COLO829 (cell line): ENCODE results near the gene MZB1.
A peak's percentile ranks its signal among the peaks of the same experiment; 100 is the strongest.
"Not testable (repeated sequence)": the region's sequence is repeated elsewhere in the genome, so short reads cannot be mapped to it uniquely, and the experiment has no call there.

Source experiments
- DNase-seq: peaks from one replicate; pipeline ENCODE4 v3.0.0; 2012; ENCODE audit warnings: low spot score

Gene MZB1

DNA sequence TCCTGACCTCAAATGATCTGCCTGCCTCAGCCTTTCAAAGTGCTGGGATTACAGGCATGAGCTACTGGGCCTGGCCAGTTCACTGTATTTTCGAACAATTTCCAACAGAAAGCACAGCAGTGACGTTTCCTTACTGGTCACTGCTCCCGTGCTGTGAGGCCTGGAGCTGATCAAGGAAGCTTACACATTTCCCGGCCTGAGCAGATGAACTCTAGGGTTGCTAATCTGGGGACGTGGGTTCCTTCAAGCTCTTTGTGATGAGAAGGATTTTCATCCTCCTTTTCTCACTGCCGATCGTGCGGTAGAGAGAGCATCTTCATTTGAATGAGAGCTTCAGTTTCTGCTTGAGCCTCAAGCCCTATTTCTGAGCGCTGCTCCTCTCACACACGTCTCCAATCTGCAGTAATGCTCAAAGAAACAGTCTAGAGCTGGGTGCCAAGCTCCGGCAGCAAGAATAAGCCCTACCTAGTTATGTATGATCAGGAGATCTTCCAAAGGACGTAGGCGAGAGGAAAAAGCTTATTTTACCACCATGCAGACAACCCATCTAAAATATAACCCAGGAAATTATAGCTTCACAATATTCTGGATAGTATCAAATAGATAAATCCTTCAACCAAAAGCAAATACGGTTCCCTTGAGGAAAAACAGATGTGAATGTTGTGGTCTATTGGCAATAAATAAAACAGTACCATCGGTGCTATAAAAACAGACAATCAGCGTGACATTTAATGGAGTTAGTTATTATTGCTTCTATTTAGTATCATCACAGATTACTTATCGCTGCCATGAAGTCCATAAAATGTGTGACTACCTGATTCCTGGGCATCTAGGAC lies 21.5 kb upstream of the MZB1 start:
- DNase-seq: no peak

DNA sequence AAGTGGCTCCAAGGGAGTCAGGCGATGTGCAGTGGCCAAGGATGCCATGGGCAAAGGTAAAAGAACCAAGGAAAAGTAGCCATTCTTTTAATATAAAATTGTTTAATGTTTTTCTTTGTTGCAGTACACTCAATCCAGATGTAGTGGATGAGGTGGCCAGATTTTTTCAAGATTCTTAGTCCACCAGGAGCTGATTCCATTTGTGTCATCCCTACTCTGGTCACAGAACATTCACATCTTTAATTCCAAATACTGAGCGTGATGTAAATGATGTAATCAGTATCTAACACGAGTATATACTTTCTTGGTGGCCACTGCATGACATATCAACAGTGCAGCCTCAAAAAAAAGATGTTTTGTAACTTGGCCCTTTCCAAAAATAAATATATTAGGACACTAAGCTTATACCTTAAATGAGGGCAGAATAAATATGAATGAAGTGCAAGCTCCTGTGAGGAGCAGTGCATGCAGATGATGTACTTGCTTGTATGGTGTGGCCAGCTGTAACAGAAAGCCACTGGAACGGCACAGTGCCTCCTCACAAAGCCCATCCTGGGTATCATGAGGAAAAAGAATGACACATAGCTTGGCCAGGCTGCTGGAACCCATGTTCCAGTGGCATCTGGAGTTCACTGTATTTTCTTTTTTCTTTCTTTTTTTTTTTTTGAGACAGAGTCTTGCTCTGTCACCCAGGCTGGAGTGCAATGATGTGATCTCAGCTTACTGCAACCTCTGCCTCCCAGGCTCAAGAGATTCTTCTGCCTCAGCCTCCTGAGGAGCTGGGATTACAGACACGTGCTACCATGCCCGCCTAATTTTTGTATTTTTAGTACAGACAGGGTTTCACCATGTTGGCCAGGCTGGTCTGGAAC lies 20.6 kb upstream of the MZB1 start:
- no peak for DNase-seq

DNA sequence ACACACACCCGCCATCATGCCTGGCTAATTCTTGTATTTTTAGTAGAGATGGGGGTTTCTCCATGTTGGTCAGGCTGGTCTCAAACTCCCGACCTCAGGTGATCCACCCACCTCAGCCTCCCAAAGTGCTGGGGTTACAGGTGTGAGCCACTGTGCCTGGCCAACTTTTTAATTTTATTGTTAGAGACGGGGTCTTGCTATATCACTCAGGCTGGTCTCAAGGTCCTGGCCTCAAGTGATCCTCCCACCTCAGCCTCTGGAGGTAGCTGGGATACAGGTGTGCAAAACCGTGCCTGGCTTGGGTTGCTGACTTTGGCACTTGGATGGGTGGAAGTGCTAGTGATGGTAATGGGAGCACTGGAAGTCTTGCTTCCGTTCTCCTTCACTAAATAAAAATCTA lies 19.4 kb upstream of the MZB1 start:
- DNase-seq: not testable (repeated sequence)

DNA sequence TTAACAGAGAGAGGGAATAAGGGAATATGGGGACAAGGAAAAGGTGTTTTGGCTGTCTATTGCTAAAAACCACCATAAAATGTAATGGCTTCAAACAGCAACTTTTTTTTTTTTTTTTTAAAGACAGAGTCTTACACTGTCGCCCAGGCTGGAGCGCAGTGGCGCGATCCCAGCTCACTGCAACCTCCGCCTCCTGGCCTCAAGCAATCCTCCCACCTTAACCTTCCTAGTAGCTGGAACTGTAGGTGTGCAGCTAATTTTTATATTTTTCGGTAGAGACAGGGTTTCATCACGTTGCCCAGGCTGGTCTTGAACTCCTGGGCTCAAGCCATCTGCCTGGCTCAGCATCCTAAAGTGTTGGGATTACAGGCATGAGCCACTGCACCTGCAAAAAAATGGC lies 18.5 kb upstream of the MZB1 start:
- no peak for DNase-seq

DNA sequence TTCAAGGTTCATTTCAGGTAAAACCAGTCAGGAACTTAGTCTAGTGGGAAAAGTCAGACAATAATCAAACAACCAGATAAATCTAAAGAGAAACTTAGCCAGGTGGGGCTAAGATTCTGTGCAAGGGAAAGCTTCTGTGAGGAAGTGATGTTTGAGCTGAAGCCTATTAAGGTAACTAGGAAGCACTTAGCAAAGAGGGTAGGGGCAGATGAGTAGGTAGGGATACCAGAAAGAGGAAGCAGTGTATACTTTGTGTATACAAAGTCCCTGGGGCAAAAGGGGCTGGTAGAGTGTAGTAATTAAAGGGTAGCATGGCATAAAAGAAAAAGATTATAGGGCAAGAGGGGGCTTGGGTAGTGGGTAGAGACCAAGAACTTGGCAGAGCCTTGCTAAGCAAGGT lies 17.8 kb upstream of the MZB1 start:
- DNase-seq: no peak

DNA sequence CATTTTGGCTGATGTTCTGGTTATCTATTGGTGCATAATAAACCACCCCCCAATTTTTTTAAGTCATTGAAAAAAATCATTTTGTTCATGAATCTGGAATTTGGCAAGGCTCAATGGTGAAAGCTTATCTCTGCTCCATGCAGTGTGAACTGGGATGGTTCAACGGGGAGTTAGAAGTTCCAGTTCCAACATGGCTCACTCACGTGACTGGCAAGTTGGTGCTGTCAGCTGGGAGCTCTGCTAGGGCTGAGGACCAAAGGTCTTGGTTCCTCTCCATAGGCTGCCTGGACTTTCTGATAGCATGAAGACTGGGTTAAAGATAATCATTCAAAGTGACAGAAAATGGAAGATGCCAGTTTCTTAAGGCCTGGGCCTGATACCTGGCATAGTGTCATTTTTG lies 17.2 kb upstream of the MZB1 start:
- DNase-seq: no peak

DNA sequence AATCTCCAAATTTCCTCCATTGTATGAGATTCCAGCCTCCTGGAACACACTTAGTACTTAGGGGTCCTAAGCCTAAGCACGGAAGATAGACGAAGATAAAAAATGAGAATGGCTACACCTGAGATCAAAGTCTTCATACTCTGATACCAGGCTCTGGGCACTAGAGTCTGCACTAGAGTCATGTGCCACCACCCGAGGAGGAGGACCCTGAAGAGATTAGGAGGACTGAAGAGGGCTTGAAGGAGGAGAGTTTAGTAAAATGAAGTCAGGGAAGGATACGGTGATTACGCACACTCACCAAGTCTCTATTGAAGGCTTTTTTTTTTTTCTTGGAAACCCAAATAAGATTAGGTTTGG lies 14.7 kb upstream of the MZB1 start:
- DNase-seq: no peak

DNA sequence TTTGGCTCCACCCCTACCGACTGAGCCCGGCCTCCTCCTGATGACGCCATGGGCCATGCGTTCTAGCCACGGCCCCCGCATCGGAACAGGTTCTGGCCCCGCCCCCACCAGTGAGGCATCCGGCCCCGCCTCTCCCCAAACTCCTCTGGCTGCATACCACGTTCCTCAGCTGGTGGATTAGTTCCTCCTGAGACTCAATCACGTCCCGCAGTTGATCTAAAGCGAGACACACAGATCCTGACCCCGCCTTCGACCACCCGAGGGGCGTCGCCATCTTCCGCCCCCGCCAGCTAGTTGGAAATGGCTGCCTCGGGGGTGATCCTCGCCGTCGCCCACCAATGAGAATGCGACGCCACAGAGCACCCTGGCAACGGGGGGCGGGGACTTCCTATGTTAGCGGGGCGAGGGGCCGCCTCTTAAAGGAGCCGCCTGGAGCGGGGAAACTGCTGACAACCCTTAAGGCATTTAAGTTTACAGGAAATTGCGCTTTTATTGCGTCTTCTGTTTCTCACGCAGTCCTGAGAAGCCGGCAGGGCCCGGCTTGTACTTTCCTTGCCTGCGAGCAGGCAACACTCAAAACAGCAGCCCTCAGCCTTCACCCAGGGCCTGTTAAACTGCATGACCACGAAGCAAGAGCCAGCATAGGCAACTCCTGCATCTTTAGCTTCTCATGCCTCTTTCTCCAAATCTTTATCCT lies 14.2 kb upstream of the MZB1 start, which contains the start of gene SPATA24:
SPATA24 (minus strand) TSS at position 303 of the 697 bp plus-strand sequence; CDS start at position 274, 29 bp downstream.
- peak; percentile 92 for DNase-seq

DNA sequence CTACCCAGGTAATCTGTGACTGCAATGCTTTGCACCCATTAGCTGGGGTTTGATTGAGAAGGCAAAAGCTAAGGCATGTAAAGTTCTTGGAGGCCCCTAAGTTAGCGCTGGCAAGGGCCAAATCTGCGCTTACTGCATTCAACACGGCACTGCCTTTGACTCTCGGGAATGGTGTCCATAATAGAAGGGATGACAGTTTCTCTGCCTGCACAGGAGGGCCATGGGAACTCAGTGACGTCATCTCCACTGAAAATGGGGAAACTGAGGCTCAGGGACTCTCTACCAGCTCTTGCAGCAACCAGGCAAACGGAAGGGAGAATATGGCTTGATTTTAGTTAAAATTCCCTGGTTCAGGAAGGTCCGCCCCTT lies 13.7 kb upstream of the MZB1 start:
- DNase-seq: no peak

DNA sequence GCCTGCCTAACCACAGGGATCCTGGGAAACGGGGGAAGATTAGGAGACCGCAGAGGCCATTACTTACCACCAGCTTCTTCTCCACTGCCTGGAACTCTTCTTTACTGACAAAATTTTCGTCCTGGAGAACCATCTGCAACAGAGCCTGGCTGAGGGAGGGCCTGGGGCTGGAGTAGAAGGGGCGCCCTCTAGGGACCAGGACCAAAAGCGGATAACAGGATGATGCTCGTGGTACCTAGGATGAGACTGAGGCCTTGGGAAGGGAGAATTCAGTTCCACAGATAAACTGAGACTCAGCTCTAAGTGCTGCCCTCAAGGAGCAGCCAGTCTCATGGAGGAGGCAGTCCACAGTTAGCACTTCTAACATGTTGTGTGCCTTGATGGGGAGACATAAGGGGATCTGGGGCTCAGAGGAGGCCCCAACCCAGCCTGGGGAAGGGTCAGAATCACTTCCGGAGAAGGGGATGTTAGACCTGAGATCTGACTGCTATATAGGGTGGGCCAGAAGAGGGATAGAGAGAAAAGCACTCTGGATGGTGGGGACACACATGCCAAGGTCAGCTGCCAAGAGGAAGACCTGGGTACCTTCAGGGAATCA lies 12.9 kb upstream of the MZB1 start:
- peak; percentile 22 for DNase-seq

DNA sequence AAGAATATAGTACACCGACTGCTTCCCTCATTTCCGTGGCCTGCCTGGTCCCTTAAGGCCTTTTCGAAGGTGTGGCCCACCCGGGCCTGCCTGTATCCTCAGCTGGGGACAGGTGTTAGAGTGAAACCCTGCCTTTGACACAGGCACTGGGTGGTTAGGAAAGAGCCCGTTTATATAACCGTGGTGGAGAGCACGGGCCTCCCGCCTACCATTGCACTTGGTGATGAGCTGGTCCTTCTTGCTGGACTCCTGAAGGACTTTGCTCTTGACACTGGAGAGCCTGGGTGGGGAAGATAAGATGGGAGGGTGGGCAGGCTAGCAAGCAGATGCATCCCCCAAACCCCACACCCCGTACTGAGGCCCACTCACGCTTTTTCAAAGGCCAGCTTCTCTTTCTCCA lies 11.8 kb upstream of the MZB1 start:
- DNase-seq: no peak

DNA sequence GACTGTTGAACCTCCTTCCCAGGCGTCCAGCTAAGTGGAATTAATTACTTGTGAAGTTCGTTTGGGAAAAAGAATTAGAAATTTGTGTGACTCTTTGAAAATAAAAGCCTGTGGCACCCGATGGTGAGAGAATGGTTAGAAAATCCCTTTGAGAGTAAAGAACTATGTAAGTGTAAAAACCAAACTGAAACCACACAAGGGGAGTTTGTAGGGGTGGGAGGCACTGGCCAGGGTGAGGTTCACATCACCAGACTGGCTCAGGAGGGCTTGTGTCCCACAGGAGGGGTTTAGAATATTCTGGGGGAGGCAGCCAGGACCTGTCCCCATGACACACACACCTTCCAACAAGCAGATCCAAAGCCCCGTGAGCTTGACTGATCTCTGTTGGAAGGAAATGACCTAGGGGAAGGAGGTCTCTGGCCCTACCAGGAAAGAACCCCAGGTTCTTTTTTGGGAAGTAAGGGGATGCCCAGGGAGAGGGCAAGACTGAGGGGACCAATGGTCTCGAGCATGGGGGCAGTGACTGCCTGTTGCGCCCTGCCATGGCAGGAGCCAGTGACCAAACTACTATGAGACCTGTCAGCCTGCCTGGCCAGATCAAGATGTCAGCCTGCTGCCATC lies 9.9 kb upstream of the MZB1 start:
- no peak for DNase-seq

DNA sequence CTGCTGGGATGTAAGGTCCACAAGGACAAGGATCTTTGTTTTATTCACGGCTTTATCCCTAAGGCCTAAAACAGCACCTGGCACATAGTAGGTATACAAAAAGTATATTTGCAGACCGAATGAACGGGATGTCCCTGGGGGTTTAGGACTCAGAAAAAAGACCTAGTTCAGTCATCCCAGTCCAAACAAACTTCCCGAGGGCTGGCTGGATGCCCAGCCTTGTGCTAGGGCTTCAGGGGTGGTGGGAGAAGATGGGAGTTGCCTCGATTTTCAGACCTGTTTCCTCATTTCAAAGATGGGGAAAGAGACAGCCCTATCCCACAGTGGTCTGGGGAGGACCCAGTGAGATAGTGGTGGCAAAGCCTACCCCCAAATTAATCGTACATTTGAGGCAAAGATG lies 8.2 kb upstream of the MZB1 start:
- DNase-seq: no peak

DNA sequence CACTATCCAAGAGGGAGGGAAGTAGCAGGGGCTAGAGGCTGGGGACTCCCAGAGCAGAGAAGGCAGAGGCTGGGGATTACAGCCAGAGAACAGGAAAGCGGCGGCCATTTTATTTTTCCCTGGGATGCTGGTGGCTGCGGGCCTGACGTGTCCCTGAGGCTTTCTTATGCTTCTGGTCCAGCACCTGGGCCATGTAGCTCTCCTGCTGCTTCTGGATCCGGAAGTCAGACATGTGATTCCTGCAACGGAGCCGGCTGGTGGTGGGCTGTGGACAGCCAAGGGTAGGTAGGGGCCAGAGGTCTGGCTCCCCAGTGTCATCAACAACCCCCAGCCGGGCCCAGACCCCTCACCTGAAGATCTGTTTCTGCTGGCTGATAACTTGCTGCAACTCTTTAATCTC lies 7.0 kb upstream of the MZB1 start:
- DNase-seq: no peak

DNA sequence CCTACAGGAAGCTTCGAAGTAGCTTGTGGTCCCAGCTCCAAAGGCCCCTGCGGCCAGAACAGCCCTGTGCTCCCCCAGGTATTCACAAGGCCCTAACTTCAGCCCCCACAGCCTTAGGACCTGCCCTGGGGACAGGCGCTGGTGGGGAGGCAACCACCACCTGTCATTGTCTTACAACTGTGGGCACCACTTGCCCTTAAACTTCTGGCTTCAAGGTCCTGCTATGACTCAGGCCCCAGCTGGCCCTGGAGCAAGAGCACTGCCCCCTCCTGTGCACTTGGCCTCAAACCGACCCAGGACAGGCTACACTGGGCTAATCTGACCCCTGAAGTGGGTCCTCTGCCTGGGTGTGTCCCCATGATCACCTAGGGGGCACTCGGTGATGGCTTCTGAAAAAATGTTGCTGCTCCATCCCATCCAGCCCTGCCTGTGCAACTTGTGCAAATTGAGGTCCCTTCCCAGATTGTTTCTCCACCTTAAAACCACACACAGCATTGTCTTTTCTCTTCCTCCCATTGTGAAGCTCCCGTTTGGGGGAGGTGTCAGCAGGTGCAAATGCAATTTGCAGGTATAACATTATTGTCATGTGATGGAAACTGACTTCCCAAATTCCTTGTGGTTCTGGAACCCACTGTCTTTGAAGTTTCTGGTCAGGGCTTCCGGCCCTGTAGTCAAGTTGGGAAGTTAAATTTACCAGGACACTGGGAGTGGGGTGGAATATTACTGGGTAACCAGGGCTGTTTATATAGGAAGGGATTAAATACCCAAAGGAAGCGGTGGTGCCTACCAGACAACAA lies 6.3 kb upstream of the MZB1 start:
- DNase-seq: no peak

DNA sequence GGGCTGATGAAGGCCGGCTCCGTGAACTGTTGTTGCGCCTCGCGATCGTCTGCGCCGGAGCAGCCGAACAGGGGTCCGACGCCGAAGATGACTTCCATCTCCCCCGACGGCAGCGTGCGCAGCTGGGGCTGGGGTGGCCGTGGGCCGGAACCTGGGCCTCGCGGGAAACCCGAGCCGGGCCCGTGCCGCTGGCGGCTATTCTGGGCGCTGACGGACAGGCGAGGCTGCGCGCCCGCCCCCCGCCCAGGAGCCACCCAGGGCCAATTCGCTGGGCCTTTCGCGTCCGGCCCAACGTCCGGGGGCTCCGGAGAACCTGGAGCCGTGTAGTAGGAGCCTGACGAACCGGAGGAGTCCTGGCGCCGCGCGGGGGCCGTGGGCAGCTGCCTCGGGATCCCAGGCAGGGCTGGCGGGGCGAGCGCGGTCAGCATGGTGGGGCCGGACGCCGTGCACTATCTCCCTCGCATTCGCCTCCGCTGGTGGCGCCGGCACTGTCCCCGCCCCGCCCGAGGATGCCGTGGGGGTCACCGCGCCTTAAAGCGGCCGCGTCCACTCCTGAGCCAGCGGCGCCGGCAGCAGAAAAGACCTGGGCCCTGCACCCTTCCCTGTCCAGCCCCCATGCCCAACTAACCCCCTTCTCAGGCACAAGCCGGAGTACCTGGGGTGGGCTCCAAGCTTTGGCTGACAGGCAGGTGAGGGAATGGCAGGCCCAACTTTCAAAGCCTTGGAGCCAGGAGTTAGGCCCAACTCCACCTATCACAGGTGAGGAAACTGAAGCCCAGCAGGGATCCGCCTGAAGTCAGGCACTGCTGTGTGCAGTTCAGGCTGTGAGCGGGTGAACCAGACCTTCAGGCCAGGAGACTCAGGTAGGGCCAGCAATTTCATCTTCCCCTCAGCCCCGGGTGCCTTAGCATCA lies 5.2 kb upstream of the MZB1 start, which contains the start of gene PROB1:
PROB1 (minus strand) TSS at position 451 of the 913 bp plus-strand sequence; CDS start at position 428, 23 bp downstream.
- DNase-seq: no peak

DNA sequence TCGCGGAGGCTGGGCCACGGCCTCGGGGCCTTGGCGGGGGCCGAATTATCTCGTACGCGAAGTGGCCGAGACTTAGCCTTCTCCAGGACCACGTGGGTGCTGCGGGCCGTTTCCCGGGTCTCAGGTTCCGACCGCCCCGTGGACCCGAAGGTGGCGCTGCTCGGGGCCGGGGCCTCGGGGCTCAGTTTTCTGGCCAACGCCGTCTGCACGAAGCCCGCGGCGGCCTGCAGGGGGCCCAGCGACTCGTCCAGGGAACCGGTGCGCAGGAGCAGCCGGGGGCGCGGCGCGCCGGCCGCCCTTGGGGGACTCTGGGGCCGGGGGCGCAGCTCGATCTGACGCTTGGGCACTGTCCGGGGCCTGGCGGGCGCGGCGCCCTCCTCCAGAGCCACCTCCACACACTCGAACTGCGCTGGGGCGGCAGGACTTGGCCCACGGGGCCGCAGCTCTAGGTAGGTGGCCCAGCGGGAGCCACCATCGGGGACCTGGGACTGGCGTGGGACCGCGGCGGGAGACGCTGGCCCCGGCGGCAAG lies 4.5 kb upstream of the MZB1 start:
- DNase-seq: no peak

DNA sequence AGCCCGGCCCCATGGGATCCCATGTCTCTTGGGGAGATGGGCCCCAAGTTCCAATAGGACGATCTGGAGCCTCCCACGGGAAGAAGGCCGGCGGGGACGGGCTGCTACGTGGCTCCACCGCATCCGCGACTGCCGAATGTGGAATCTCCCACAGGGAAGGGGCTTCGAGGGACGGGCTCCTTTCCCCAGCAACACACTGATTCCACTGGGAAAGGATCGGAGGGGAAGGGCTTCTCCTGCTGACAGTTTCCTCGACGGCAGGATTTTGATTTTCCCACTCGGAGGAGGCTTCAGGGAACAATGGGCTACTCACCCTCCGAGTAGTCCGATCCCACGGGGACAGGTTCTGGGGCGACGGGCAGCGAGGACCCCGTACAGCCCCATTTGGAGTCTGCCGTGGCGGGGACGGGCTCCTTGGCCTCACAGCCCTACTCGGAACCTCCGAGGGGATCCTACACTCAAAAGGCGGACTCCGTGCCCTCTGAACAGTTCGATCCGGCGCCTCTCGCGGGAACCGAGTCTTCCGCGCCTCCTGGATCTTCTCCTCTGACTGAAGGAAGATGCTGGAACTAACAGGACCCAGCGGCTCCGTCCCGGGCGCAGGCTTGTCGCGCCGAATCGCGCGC lies 3.9 kb upstream of the MZB1 start:
- no peak for DNase-seq
